Measurements from ENCODE around the gene FGF18.
"Not testable (repeated sequence)": the region's sequence is repeated elsewhere in the genome, so short reads cannot be mapped to it uniquely, and the experiment has no call there.

Gene FGF18

DNA sequence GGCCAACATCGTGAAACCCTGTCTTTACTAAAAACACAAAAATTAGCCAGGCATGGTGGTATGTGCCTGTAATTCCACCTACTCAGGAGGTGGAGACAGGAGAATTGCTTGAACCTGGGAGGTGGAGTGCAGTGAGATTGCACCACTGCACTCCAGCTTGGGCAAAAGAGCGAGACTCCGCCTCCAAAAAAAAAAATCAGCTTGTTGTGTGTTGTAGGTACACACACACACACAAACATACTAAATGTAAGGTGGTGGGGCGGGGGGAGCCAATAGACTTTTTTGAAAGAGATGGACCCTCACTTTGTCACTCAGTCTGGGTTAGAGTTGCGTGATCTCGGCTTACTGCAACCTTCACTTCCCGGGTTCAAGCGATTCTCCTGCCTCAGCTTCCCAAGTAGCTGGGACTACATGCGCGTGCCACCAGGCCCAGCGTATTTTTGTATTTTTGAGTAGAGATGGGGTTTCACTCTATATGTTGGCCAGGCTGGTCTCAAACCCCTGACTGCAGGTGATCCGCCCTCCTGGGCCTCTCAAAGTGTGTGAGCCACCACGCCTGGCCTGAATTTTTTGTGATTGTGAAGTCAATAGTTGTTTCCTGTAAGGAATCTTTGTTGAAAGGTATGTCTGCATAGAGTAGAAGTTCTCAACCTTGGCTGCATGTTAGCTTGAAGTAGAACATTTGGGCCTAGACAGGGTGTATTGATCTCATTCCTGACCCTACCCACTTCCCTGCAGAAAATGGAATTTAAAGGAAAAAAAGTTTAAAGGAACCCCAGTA, 18.1 kb upstream of the FGF18 start:
- no peak for DNase-seq

DNA sequence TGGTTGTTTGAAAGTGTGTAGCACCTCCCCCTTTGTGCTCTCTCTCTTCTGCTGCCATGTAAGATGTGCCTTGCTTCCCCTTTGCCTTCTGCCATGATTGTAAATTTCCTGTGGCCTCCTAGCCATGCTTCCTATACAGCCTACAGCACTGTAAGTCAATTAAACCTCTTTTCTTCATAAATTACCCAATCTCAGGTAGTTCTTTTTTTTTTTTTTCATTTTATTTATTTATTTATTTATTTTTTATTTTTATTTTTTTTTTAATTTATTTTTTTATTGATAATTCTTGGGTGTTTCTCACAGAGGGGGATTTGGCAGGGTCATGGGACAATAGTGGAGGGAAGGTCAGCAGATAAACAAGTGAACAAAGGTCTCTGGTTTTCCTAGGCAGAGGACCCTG, 16.7 kb upstream of the FGF18 start:
- DNase-seq: not testable (repeated sequence)

DNA sequence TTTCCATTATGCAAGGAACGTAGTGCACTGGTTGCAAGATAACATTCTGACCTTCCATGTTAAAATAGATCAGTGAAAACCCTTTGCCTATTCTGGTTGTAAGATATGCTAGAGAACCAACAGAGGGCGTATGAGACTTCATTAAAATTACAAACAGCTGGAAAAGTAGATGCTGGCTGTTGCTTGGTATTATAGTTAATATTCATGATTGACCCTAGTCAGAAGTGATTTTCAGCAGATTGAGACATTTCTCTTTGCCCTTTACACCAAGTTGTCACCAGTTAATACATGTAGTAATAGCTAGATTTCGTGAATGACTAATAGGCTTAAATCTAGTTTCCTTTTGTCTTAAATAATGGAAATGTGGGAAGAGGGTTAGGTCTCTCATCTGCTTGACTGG, 13.8 kb upstream of the FGF18 start:
- no peak for DNase-seq

DNA sequence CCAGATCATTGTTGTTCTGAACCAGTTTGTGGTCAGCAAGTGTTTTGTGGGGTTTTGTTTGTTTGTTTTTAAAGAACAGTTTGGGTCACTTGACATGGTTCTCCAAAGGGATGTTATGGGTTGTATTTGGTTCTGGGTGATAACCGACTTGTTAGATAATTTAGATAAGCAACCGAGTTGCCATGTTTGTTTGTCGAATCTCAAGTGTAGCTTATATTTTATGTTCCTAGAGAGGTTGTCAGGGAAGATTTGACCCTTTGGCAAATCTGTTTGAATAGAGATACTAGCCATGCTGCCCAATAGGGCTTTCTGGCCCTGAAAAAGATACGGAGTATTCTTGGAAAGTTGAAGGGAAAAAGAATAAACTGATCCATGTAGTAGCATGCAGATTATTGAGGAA, 12.2 kb upstream of the FGF18 start:
- DNase-seq: no peak

- DNase-seq: no peak
Observed at GRCh38 chr5:171409164-171410136, 10.0 kb upstream of the FGF18 start.

- no peak for DNase-seq
Observed at GRCh38 chr5:171410181-171410580, 9.3 kb upstream of the FGF18 start.

DNA sequence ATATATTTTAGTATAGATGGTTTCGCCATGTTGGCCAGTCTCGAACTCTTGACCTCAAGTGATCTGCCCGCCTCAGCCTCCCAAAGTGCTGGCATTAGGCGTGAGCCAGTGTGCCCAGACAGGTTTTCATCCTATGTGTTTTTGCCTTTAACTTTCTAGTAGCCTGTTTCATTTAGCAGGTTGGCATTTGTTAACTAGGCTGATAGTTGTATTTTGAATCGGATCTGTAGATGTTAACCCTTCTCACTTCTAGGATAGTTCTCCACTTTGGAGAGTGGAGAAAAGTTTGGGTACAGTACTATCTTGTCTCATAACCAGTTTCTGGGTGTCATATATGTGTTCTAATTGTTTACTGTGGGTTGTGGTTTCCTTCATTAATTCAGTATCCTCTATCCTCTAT, 7.3 kb upstream of the FGF18 start:
- no peak for DNase-seq

- DNase-seq: no peak
Observed at GRCh38 chr5:171413153-171413910, 6.1 kb upstream of the FGF18 start.

GRCh38 chr5:171413993-171414392, 5.5 kb upstream of the FGF18 start:
- DNase-seq: not testable (repeated sequence)

- DNase-seq: no peak
Observed at GRCh38 chr5:171415115-171415730, 4.2 kb upstream of the FGF18 start.

- DNase-seq: no peak
Observed at GRCh38 chr5:171416160-171417049, 3.0 kb upstream of the FGF18 start.

DNA sequence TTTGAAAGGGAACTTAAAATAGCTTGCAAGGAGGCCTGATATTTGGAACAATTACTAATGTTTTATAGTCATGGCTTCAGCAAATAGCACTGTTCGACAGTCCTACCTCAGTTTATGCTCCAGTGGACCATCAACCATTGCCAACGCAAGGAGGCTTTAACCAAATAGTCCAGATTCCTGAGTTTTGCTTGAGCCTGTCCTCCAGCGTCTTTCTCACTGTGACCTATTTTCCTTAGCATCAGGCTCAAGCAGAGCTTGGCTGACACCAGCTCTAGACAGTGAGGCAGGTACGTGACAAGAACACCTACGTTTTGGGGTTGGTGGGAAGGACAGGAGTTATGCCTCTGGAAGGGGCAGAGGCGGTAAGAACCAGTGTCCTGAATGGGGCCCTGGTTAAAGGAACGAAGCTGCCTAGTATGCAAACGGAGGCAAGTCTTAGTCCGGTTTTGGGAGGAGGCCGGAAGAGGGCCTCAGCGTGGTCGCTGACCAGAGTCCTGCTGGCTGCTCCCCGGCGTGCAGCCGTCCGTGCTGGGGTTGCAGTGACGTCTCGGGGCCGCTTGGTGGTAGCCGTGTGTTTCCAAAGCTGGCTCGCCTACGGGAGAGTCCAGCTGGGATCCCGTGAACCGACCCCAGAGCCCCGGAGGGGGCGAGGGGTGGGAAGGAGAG, 998 bp upstream of the FGF18 start:
- peak; percentile 80 for DNase-seq

DNA sequence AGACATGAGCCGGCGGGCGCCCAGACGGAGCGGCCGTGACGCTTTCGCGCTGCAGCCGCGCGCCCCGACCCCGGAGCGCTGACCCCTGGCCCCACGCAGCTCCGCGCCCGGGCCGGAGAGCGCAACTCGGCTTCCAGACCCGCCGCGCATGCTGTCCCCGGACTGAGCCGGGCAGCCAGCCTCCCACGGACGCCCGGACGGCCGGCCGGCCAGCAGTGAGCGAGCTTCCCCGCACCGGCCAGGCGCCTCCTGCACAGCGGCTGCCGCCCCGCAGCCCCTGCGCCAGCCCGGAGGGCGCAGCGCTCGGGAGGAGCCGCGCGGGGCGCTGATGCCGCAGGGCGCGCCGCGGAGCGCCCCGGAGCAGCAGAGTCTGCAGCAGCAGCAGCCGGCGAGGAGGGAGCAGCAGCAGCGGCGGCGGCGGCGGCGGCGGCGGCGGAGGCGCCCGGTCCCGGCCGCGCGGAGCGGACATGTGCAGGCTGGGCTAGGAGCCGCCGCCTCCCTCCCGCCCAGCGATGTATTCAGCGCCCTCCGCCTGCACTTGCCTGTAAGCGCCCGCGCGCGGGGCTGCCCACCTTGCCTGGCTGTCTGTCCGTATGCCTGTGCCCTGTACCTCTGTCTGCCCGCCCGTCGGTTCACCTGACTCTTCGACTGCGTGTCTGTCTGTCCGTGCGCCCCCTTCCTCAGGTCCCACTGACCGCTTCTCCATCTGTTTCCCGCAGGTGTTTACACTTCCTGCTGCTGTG, 412 bp downstream of the FGF18 start:
- DNase-seq: peak; percentile 16

DNA sequence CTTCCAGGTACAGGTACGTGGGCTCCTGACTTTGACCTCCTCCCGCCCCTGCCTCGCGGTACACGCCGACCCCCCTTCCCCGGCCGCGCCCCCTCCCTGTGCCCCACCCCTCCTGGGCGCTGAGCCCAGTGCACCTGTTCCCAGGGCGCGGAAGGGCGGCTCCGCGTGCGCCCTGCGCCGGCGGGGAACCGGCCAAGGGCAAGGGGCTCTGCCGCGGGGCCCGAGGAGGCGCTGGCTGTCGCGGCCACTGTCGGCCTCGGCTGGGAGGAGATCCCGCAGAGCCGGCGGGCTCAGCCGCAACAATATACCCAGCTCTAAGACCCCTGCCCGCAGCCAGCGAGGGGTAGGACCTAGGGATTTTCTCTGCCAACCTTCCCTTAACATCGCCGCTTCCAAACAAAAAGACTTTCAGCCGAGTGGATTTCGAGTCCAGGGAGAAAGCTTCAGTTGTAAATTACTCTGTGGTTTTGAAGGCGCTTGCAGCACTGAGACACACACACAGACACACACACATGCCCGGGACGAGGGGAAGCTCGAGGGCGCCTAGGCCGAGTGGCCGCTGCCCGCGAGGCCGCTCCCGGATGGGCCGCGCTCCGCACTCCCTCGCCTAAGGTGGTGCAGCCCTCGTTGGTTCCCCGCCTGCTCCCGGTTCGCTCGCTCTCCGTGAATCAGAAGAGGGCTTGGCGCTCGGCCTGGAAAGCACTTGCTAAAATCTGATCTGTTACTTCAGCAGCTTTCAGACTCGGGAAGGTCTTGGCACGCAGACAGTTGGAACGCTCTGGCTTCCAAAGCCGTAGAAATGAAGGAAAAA, 1.2 kb downstream of the FGF18 start:
- peak; percentile 83 for DNase-seq

- no peak for DNase-seq
Observed at GRCh38 chr5:171421331-171422262, 2.1 kb downstream of the FGF18 start.

DNA sequence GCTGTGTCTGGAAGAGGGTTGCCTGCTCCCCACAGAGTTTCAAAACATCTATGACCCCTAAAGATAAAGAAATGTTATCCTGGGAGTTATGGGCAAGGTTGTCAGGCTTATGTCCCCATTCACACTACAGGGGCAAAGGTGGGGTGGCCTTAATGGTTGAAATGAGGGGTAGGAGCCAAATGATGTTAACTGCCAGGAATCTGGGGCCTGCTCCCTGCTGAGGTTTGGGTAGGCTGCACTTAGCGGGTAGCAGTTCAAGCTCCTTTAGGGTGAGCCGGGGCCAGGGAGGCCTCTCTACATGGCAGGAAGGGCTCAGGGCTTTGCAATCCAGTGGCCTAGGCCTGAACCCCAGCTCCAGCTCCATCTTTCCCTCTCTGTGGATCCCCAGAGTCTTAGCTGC, 3.0 kb downstream of the FGF18 start:
- DNase-seq: no peak

GRCh38 chr5:171422902-171423663, 3.6 kb downstream of the FGF18 start:
- DNase-seq: peak; percentile 90
